NCI-H1930 (cell line): ENCODE results near the gene TACR1.
"Not testable (repeated sequence)": the region's sequence is repeated elsewhere in the genome, so short reads cannot be mapped to it uniquely, and the experiment has no call there.

Experiments
- DNase-seq, 2 experiments: peaks; one replicate each; lab custom pipeline; 2025; lab: John Stamatoyannopoulos, UW

Gene TACR1

GRCh38 chr2:75088791-75089190 lies 110.5 kb downstream of the TACR1 start:
- DNase-seq: no peak

- no peak for DNase-seq
Measured at GRCh38 chr2:75087736-75088135, 111.6 kb downstream of the TACR1 start.

- DNase-seq: no peak
Measured at GRCh38 chr2:75079575-75079974, 119.7 kb downstream of the TACR1 start.

DNA sequence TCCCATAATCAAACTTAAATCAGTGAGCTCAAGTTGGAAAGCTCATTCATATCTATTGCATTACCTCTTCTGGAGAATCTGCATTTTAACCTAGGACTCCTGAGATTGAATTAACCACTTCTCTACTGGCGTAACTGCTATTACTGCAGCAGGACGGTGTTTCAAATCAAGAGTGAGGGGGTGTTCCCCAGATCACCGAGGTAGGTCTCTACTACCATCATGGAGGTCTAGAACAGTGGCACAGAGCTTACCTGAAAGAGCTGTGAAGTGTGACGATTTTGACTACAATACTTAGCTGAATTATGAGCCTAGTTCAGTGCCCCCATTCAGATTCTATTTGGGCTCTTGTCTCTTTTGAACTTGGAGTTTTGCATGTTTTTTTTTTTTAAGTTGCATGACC lies 121.4 kb downstream of the TACR1 start:
- DNase-seq: no peak

GRCh38 chr2:75076088-75076487 lies 123.2 kb downstream of the TACR1 start:
- peak; percentile 84 to 93 for DNase-seq

GRCh38 chr2:75074708-75075107 lies 124.6 kb downstream of the TACR1 start:
- DNase-seq: no peak

GRCh38 chr2:75074228-75074627 lies 125.1 kb downstream of the TACR1 start:
- no peak for DNase-seq

- no peak for DNase-seq
Measured at GRCh38 chr2:75071766-75072165, 127.6 kb downstream of the TACR1 start.

DNA sequence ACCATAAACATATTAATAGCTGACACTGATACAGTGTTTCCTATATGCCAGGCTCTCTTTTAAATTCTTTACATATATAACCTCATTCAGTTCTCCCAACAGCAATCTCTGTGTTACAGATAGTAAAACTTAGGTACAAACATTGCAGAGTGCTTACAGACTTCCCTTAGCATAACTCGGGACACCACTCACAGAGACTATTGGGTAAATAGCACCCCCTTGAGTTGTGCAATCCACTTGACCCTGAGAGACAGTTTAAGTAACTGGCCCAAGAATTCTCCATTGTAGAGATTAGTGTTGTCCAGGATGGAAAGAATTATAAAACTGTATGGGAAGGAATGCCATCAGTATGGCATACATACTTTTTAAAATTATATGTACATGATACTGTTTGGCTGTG lies 130.8 kb downstream of the TACR1 start:
- no peak for DNase-seq

GRCh38 chr2:75067506-75067905 lies 131.8 kb downstream of the TACR1 start:
- no peak for DNase-seq

- DNase-seq: no peak
Measured at GRCh38 chr2:75066121-75066902, 133.0 kb downstream of the TACR1 start.

- DNase-seq: no peak
Measured at GRCh38 chr2:75065402-75066008, 133.8 kb downstream of the TACR1 start.

DNA sequence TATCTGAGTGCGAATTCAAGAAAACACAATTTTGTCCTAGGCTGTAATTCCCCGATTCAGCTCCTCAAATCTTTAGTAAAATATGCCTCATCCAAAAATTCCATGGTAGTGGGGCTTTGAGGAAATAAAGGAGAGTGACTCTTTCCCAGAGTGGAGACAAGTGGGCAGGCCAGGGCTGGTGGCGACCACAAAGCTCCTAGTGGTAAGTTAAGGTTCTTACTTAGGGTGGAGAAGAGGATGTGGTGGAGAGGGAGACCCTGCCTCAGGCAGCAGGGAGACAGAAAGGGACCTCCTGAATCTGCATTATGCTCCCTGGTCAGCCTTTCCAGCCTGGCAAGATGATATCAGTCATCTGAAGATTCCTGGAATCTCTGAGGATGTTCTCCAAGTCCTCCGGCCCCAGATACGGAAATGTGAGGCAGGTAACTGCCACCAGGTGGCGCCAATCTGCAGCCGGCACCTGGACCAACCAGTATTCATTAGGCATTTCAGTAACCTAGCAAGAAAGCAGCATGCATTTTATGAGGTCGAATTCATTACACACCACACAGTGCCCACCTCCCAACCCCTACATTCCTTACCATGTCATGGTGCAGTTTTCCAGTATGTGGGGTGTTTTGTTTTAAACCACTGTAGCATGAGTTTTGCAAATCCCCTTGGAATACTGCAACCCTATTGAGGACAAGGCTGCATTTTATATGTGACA lies 134.5 kb downstream of the TACR1 start:
- DNase-seq: peak; percentile 9 to 56

DNA sequence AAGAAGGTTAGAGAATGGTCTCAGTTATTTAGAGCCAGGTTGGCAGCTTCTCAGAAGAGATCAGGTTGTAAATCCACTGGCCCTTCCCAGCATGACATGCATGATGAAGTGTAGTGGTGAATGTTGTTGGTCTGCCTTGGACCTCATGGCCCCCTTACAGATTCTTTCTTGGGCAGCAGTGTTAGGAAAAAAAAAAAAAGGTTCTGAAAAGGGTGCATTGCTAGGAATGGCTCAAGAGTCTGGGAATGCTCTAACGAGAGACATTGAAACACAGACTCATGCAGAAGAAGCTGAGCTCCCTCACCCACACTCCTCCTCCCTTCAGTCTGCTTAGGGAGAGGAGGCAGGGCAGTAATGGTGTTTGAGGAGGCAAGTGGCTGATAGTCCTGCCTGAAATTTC lies 135.4 kb downstream of the TACR1 start:
- DNase-seq: no peak

DNA sequence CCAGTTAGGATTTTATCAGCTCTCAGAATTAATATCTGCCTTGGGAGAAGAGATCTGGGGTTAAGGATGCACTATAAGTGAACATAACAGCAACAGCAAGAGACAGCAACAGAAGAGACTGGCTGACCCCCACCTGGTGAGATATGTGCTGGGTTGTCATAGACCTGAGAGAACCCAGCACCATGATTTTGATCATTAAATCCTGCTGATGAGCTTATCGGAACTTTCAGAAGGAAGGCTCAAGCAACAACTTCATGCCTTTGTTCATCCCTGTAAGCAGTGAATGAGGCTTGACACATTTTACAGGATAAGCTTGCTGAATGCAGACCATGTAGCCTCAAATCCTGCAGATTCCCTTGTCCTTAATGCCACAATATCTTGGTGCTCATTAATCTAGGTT lies 140.9 kb downstream of the TACR1 start:
- no peak for DNase-seq

DNA sequence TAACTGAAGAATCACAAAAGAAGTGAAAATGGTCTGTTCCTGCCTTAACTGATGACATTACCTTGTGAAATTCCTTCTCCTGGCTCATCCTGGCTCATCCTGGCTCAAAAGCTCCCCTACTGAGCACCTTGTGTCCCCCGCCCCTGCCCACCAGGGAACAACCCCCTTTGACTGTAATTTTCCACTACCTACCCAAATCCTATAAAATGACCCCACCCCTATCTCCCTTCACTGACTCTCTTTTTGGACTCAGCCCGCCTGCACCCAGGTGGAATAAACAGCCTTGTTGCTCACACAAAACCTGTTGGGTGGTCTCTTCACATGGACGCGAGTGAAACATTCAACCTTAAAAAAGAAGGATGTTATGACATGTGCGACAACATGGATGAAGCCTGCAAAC lies 142.2 kb downstream of the TACR1 start:
- not testable (repeated sequence) for DNase-seq

DNA sequence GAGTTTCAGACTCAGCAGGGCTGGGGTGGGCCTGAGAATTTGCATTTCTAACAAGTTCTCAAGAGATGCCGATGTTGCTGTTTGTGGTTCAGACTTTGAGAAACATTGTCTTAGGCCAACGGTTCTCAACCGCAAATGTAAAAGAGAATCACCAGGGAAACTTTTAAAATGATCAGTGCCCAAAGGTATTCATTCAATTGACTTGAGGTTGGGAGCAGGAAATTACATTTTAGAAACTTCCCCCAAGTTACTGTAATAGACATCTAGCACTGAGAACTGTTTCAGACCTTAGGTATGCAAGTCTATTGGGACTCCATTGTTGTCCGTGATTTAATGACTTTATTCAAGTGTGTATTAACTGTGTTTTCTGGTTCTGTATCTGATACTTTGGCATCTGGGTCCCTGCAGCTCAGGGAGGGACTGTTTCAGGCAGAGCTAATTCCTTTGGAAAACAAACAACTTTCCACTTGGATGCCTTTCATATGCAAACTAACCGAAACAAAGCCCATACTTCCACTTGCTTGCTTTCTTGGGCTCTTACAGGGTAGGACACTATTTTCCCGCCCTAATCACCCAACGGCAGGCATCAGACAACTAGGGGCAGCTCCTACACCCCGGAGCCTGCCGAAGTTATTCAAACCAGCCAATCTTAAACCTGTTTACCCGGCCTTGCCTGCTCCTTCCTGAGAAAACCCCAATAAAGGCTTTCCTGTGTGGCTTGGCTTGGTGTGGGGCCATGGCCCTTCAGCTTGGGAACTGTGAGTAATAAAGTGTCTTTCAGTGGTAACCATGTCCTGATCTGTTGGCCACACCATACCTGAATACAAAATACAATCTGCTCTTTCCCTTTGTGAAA lies 143.3 kb downstream of the TACR1 start:
- DNase-seq: no peak

DNA sequence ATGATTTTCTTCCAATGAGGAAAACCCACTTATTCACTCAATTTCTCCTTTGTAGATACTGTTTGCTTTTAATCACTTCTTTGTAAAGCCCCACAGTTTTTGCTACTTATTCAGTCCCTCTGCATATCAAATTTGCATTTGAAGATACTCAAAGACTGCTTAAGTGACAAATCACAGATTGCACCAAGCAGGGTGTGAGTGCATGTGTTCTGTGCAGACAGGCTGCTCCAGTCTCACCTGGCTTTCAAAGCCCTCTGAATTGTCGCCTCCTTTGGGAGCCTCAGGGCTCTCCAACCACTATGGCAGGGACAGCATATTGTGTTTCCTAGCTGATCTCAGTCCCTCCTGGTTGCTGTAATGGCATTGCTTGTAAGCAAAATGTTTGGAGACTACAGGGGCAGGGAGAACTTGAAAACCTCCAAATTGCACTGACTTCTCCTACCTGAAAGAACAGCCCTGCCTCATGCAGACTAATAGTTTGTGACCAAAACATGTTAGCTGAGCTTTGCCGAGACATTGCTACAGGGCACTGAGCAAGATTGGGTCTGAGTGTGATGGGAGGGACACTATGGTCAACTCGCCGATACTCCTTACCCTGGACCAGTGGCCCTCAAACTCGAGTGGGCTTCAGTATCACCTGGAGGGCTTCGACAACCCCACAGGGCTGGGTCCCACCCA lies 144.0 kb downstream of the TACR1 start:
- no peak for DNase-seq

DNA sequence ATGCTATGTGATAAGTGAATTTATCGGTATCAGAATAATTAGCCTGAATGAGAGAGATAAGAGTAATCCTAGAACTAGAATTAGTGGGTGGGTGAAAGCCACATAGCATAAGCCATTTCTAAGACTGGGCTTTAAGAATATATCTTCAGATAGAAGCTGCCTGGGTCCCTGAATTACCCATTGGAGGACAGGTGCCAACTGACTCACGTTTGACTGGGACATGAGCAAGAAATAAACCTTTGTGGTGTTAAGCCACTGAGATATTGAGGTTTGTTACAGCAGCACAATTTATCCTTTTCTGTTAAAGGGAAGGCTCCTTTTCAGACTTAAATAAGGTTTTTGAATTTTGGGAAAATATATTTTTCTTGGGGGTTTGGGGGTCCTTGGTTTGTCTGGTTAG lies 145.0 kb downstream of the TACR1 start:
- no peak for DNase-seq

- peak; percentile 44 to 65 for DNase-seq
Measured at GRCh38 chr2:75053484-75054112, 145.7 kb downstream of the TACR1 start.

DNA sequence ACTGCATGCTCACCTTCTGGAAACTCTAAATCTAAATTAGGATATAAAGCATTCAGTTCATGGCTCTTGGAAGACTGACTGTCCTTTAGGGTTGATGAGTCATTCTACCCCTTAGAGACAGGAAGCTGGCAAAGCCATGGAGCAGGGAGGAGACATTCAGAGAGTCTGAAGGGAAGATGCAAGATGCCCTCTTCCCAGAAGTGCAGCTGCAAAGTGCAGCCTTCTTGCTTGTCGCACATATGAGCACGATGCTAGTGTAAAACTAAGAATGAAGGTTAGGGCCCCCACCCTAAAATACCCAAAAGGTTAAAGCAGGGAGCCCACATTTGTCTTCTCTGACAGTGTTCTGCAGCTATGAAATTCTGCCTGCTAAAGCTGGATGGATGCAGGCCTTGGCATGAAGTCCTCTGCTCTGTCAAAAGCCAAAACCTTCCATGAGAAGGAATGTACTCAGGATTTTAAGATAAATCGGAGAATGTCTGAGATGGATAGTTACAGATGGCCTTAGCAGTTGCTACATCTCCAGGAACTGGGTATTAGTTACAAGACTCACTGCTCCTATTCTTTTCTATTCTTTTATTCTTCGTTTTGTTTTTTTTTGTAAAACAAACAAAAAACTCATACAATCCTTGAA lies 151.2 kb downstream of the TACR1 start:
- no peak for DNase-seq
